Stimulated activated CD4-positive, alpha-beta T cell treated with anti-CD3 and anti-CD28 coated beads, Interleukin-12 subunit alpha, Interleukin-12 subunit beta, amount 100 ng/mL, for 48 hours (primary cell): ENCODE data around the gene SLC35A3.
A peak's percentile ranks its signal among the peaks of the same experiment; 100 is the strongest.
"Not testable (repeated sequence)": the region's sequence is repeated elsewhere in the genome, so short reads cannot be mapped to it uniquely, and the experiment has no call there.

Experiments used
- DNase-seq, 3 donors: peaks; one replicate each; pipeline ENCODE4 v3.0.0-alpha.2; 2020; ENCODE audit warnings: low read depth in 2 of 3, low spot score in 1 of 3

The SLC35A3 gene

GRCh38 chr1:99969729-99970621 lies at the start of gene SLC35A3:
SLC35A3 (plus strand) TSS chr1:99969996; CDS start chr1:99993555, 23,559 bp downstream.
- DNase-seq: peak; percentile 67 to 77 (median 72)

GRCh38 chr1:99934801-99935200 lies 35.0 kb upstream of the SLC35A3 start:
- no peak for DNase-seq

GRCh38 chr1:99935534-99935933 lies 34.3 kb upstream of the SLC35A3 start:
- no peak for DNase-seq

GRCh38 chr1:99936071-99936470 lies 33.7 kb upstream of the SLC35A3 start:
- DNase-seq: no peak

- no peak for DNase-seq
Measured at GRCh38 chr1:99942723-99943122, 27.1 kb upstream of the SLC35A3 start.

GRCh38 chr1:99943223-99943794 lies 26.5 kb upstream of the SLC35A3 start:
- DNase-seq: no peak

GRCh38 chr1:99944192-99944591 lies 25.6 kb upstream of the SLC35A3 start:
- no peak for DNase-seq

GRCh38 chr1:99945174-99945573 lies 24.6 kb upstream of the SLC35A3 start:
- no peak for DNase-seq

GRCh38 chr1:99950486-99950885 lies 19.3 kb upstream of the SLC35A3 start:
- DNase-seq: no peak

GRCh38 chr1:99952522-99952921 lies 17.3 kb upstream of the SLC35A3 start:
- DNase-seq: no peak

GRCh38 chr1:99955375-99955774 lies 14.4 kb upstream of the SLC35A3 start:
- no peak for DNase-seq

GRCh38 chr1:99956755-99957154 lies 13.0 kb upstream of the SLC35A3 start:
- no peak for DNase-seq

- no peak for DNase-seq
Measured at GRCh38 chr1:99957818-99958217, 12.0 kb upstream of the SLC35A3 start.

- DNase-seq: not testable (repeated sequence)
Measured at GRCh38 chr1:99959189-99959705, 10.5 kb upstream of the SLC35A3 start.

- DNase-seq: not testable (repeated sequence)
Measured at GRCh38 chr1:99960260-99960659, 9.5 kb upstream of the SLC35A3 start.

GRCh38 chr1:99963041-99963795 lies 6.6 kb upstream of the SLC35A3 start:
- no peak for DNase-seq

GRCh38 chr1:99964806-99965205 lies 5.0 kb upstream of the SLC35A3 start:
- no peak for DNase-seq

- DNase-seq: no peak
Measured at GRCh38 chr1:99965646-99966375, 4.0 kb upstream of the SLC35A3 start.

- no peak for DNase-seq
Measured at GRCh38 chr1:99968214-99968613, 1.6 kb upstream of the SLC35A3 start.

GRCh38 chr1:99969260-99969728 lies 502 bp upstream of the SLC35A3 start:
- DNase-seq: no peak
